HL-60 (cell line): Measurements from ENCODE around the gene CDKN2B.

Experiments used
- GABPA ChIP-seq: IDR thresholded peaks from 2 replicates; pipeline ENCODE4 v1.6.1; 2012; ENCODE audit warnings: low read depth
- POLR2AphosphoS5 ChIP-seq: IDR thresholded peaks from 2 replicates; pipeline ENCODE4 v1.6.1; 2012; ENCODE audit warnings: low read depth
- SPI1 ChIP-seq: IDR thresholded peaks from 2 replicates; pipeline ENCODE4 v1.6.1; 2012; ENCODE audit warnings: low read depth, mild to moderate bottlenecking, borderline replicate concordance
- TF ChIP-seq, protein P1 (sequence below): IDR thresholded peaks from one replicate; pipeline ENCODE4 v1.5.1; 2011; ENCODE audit warnings: low read length, control low read depth, inconsistent platforms; ENCODE audit not compliant: insufficient read depth
- TF ChIP-seq, protein P2 (sequence below): IDR thresholded peaks from 2 replicates; pipeline ENCODE4 v1.6.1; 2012; ENCODE audit warnings: low read depth; ENCODE audit not compliant: insufficient replicate concordance

DNA sequence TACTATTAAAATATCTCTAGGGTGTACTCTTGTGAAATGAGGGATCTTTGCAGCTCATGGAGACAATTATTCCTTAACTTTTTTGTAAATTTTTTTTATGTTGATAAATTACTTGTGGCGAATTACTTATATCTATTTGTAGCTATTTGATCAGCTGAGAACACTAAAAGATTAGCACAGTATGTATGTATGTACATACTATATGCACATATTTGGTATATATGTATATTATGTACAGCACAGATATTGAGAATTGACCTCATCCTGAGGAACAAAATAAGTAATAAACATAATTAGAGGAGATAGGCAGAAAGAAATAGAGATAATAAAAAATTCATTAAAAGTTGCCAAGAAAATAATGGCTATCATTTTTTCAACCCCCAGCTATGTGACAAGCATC, 26.7 kb downstream of the CDKN2B start:
- TF ChIP-seq, protein P1, sequence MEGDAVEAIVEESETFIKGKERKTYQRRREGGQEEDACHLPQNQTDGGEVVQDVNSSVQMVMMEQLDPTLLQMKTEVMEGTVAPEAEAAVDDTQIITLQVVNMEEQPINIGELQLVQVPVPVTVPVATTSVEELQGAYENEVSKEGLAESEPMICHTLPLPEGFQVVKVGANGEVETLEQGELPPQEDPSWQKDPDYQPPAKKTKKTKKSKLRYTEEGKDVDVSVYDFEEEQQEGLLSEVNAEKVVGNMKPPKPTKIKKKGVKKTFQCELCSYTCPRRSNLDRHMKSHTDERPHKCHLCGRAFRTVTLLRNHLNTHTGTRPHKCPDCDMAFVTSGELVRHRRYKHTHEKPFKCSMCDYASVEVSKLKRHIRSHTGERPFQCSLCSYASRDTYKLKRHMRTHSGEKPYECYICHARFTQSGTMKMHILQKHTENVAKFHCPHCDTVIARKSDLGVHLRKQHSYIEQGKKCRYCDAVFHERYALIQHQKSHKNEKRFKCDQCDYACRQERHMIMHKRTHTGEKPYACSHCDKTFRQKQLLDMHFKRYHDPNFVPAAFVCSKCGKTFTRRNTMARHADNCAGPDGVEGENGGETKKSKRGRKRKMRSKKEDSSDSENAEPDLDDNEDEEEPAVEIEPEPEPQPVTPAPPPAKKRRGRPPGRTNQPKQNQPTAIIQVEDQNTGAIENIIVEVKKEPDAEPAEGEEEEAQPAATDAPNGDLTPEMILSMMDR: no peak
- TF ChIP-seq GABPA (no peak), POLR2AphosphoS5 (no peak), SPI1 (no peak)
- TF ChIP-seq, protein P2, sequence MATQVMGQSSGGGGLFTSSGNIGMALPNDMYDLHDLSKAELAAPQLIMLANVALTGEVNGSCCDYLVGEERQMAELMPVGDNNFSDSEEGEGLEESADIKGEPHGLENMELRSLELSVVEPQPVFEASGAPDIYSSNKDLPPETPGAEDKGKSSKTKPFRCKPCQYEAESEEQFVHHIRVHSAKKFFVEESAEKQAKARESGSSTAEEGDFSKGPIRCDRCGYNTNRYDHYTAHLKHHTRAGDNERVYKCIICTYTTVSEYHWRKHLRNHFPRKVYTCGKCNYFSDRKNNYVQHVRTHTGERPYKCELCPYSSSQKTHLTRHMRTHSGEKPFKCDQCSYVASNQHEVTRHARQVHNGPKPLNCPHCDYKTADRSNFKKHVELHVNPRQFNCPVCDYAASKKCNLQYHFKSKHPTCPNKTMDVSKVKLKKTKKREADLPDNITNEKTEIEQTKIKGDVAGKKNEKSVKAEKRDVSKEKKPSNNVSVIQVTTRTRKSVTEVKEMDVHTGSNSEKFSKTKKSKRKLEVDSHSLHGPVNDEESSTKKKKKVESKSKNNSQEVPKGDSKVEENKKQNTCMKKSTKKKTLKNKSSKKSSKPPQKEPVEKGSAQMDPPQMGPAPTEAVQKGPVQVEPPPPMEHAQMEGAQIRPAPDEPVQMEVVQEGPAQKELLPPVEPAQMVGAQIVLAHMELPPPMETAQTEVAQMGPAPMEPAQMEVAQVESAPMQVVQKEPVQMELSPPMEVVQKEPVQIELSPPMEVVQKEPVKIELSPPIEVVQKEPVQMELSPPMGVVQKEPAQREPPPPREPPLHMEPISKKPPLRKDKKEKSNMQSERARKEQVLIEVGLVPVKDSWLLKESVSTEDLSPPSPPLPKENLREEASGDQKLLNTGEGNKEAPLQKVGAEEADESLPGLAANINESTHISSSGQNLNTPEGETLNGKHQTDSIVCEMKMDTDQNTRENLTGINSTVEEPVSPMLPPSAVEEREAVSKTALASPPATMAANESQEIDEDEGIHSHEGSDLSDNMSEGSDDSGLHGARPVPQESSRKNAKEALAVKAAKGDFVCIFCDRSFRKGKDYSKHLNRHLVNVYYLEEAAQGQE: no peak
